ENCODE measurements around the gene NDUFA13.
A peak's percentile ranks its signal among the peaks of the same experiment; 100 is the strongest.

NDUFA13 gene

GRCh38 chr19:19475849-19476828 is 39.9 kb upstream of the NDUFA13 start:
- TF ChIP-seq YY1 (IDR thresholded peaks at IDR 0.05; ENCODE audit: insufficient read depth, insufficient read length) (no peak), SUZ12 (IDR thresholded peaks at IDR 0.05; ENCODE audit: extremely low read depth, insufficient read depth, insufficient read length) (no peak), ZNF274 (IDR thresholded peaks at IDR 0.05; ENCODE audit: low read depth, low read length) (no peak)
- no peak for DNase-seq (ENCODE audit: low read depth, low spot score)
- Histone ChIP-seq H3K27me3 (ENCODE audit: insufficient read depth, insufficient read length) (no peaks in the 10 kb centered on the region), H3K9me3 (ENCODE audit: insufficient read depth, low read length) (no peaks in the 10 kb centered on the region), H3K36me3 (ENCODE audit: insufficient read depth, insufficient read length, low read length) (peaks cover 71% of the 10 kb centered on the region), H3K9ac (ENCODE audit: insufficient read length, low read depth) (peak overlapping the region; percentile 53), H3K4me3 (ENCODE audit: insufficient read length, low read depth) (no peak overlapping the region), H3K4me1 (ENCODE audit: insufficient read depth, insufficient read length) (peaks cover 29% of the 10 kb centered on the region)

DNA sequence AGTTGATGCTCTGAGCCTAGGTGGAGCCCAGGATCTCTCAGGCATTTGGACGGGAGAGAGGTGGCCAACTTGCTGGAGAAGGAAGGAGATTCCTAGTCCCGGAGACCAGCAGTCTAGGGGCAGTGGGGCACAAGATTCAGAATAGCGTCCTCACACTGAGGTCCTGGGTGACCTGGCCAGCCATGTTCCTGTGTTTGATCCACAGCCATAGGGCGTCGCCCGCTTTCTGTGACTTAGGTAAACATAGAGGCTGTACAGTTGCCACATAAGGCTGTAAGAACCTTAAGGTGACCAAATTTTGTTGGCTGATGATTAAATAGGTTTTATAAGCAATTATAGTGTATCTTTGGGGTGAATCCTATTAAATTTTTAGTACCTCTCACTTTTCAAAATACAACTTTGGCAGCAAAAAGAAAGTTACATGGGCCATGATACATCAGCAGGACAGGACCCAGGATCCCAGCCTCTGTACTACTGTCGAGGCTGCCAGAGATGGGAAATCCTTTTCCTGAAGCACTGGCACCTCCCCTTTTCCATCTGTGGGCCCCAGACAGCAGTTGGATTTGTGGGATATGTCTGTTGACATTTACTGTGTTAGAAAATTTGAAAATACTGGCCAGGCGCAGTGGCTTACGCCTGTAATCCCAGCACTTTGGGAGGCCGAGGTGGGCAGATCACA is 38.2 kb upstream of the NDUFA13 start:
- Histone ChIP-seq H3K36me3 (ENCODE audit: insufficient read depth, insufficient read length, low read length) (peaks cover 75% of the 10 kb centered on the region), H3K27me3 (ENCODE audit: insufficient read depth, insufficient read length) (no peaks in the 10 kb centered on the region), H3K4me3 (ENCODE audit: insufficient read length, low read depth) (no peak overlapping the region), H3K4me1 (ENCODE audit: insufficient read depth, insufficient read length) (peaks cover 34% of the 10 kb centered on the region), H3K9ac (ENCODE audit: insufficient read length, low read depth) (no peak overlapping the region), H3K9me3 (ENCODE audit: insufficient read depth, low read length) (no peaks in the 10 kb centered on the region)
- TF ChIP-seq ZNF274 (IDR thresholded peaks at IDR 0.05; ENCODE audit: low read depth, low read length) (no peak), SUZ12 (IDR thresholded peaks at IDR 0.05; ENCODE audit: extremely low read depth, insufficient read depth, insufficient read length) (no peak), YY1 (IDR thresholded peaks at IDR 0.05; ENCODE audit: insufficient read depth, insufficient read length) (no peak)
- no peak for DNase-seq (ENCODE audit: low read depth, low spot score)

GRCh38 chr19:19480688-19481087 is 35.3 kb upstream of the NDUFA13 start:
- Histone ChIP-seq H3K4me3 (ENCODE audit: insufficient read length, low read depth) (no peak overlapping the region), H3K36me3 (ENCODE audit: insufficient read depth, insufficient read length, low read length) (peaks cover 68% of the 10 kb centered on the region), H3K9ac (ENCODE audit: insufficient read length, low read depth) (no peak overlapping the region), H3K9me3 (ENCODE audit: insufficient read depth, low read length) (no peaks in the 10 kb centered on the region), H3K4me1 (ENCODE audit: insufficient read depth, insufficient read length) (peaks cover 28% of the 10 kb centered on the region), H3K27me3 (ENCODE audit: insufficient read depth, insufficient read length) (no peaks in the 10 kb centered on the region)
- TF ChIP-seq ZNF274 (IDR thresholded peaks at IDR 0.05; ENCODE audit: low read depth, low read length) (no peak), YY1 (IDR thresholded peaks at IDR 0.05; ENCODE audit: insufficient read depth, insufficient read length) (no peak), SUZ12 (IDR thresholded peaks at IDR 0.05; ENCODE audit: extremely low read depth, insufficient read depth, insufficient read length) (no peak)
- DNase-seq (ENCODE audit: low read depth, low spot score): no peak

GRCh38 chr19:19482809-19483596 is 33.0 kb upstream of the NDUFA13 start:
- Histone ChIP-seq H3K36me3 (ENCODE audit: insufficient read depth, insufficient read length, low read length) (peaks cover 67% of the 10 kb centered on the region), H3K4me1 (ENCODE audit: insufficient read depth, insufficient read length) (peaks cover 29% of the 10 kb centered on the region), H3K9me3 (ENCODE audit: insufficient read depth, low read length) (no peaks in the 10 kb centered on the region), H3K4me3 (ENCODE audit: insufficient read length, low read depth) (no peak overlapping the region), H3K27me3 (ENCODE audit: insufficient read depth, insufficient read length) (no peaks in the 10 kb centered on the region), H3K9ac (ENCODE audit: insufficient read length, low read depth) (peak overlapping the region; percentile 24)
- no peak for DNase-seq (ENCODE audit: low read depth, low spot score)
- TF ChIP-seq ZNF274 (IDR thresholded peaks at IDR 0.05; ENCODE audit: low read depth, low read length) (no peak), SUZ12 (IDR thresholded peaks at IDR 0.05; ENCODE audit: extremely low read depth, insufficient read depth, insufficient read length) (no peak), YY1 (IDR thresholded peaks at IDR 0.05; ENCODE audit: insufficient read depth, insufficient read length) (no peak)

GRCh38 chr19:19485161-19485997 is 30.6 kb upstream of the NDUFA13 start:
- DNase-seq (ENCODE audit: low read depth, low spot score): no peak
- TF ChIP-seq ZNF274 (IDR thresholded peaks at IDR 0.05; ENCODE audit: low read depth, low read length) (no peak), YY1 (IDR thresholded peaks at IDR 0.05; ENCODE audit: insufficient read depth, insufficient read length) (no peak), SUZ12 (IDR thresholded peaks at IDR 0.05; ENCODE audit: extremely low read depth, insufficient read depth, insufficient read length) (no peak)
- H3K27me3 ChIP-seq (ENCODE audit: insufficient read depth, insufficient read length): no peaks in the 10 kb centered on the region
- no peaks in the 10 kb centered on the region for H3K9me3 ChIP-seq (ENCODE audit: insufficient read depth, low read length)
- peaks cover 47% of the 10 kb centered on the region for H3K4me1 ChIP-seq (ENCODE audit: insufficient read depth, insufficient read length)
- H3K9ac ChIP-seq (ENCODE audit: insufficient read length, low read depth): no peak overlapping the region
- peaks cover 52% of the 10 kb centered on the region for H3K36me3 ChIP-seq (ENCODE audit: insufficient read depth, insufficient read length, low read length)
- no peak overlapping the region for H3K4me3 ChIP-seq (ENCODE audit: insufficient read length, low read depth)

DNA sequence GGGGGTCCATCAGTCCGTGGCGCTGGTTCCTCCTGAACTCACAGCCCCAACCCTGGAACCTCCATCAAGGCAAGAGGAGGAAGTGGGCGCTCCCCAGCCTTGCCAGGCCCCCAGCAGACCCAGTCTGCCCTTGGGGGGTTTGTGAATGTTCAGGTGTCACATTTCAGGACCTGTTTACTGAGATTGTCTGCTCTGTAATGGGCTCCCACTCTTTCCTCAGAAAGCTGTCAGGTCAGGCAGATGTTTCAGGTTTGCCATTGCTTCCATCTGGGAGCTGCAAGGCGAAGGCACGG is 30.1 kb upstream of the NDUFA13 start:
- peaks cover 50% of the 10 kb centered on the region for H3K36me3 ChIP-seq (ENCODE audit: insufficient read depth, insufficient read length, low read length)

More for the DNA sequence above, 30.1 kb upstream of the NDUFA13 start:
- no peak for TF ChIP-seq SUZ12 (IDR thresholded peaks at IDR 0.05; ENCODE audit: extremely low read depth, insufficient read depth, insufficient read length)
- no peak for TF ChIP-seq YY1 (IDR thresholded peaks at IDR 0.05; ENCODE audit: insufficient read depth, insufficient read length)
- no peak for TF ChIP-seq ZNF274 (IDR thresholded peaks at IDR 0.05; ENCODE audit: low read depth, low read length)
- peaks cover 47% of the 10 kb centered on the region for H3K4me1 ChIP-seq (ENCODE audit: insufficient read depth, insufficient read length)
- H3K9me3 ChIP-seq (ENCODE audit: insufficient read depth, low read length): no peaks in the 10 kb centered on the region
- no peak overlapping the region for H3K9ac ChIP-seq (ENCODE audit: insufficient read length, low read depth)
- no peak overlapping the region for H3K4me3 ChIP-seq (ENCODE audit: insufficient read length, low read depth)
- DNase-seq (ENCODE audit: low read depth, low spot score): no peak
- H3K27me3 ChIP-seq (ENCODE audit: insufficient read depth, insufficient read length): no peaks in the 10 kb centered on the region

Measured in NT2/D1 (cell line).